ENCODE measurements around the gene CCNY.
A peak's percentile ranks its signal among the peaks of the same experiment; 100 is the strongest.

The CCNY gene

DNA sequence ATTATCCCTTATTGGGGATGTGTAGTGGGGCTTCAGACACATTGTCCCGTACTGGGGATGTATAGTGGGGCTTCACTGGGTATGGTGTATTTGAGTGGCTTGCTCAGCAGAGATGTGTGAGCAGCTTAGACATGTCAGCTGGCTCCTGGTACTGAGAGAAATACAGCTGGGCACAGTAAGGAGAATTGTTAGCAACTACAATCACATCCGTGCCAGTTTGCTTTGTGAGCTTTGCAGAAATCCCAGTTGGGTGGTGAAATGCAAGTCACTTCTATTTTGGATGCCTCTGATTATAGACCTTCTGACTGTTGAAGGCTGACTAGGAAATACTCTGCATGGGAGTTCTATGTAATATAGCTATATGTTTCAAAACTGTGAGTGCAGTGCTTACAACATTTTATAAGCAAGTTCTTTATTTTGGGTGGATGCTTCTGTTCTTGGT, 10.8 kb downstream of the CCNY start:
- H3K18ac ChIP-seq (ENCODE audit: low read length) = peak overlapping the region; percentile 29
- H4K8ac ChIP-seq (ENCODE audit: low read depth, low read length) = no peak overlapping the region
- no peak overlapping the region for H2BK5ac ChIP-seq (ENCODE audit: low read length)
- H4K91ac ChIP-seq (ENCODE audit: low read depth, low read length, poor library complexity) = no peak overlapping the region
- no peak overlapping the region for H3K27ac ChIP-seq (replicated peaks; ENCODE audit: low read length)
- no peak for DNase-seq (ENCODE audit: low spot score)
- no peak overlapping the region for H3K14ac ChIP-seq (ENCODE audit: low read length)
- H2AFZ ChIP-seq (ENCODE audit: low read length) = no peak overlapping the region
- no peak overlapping the region for H2AK5ac ChIP-seq (ENCODE audit: low read depth, low read length)
- peaks cover 0 to 12% of the 10 kb centered on the region in 2 donors for H3K4me1 ChIP-seq (ENCODE audit: control insufficient read depth in 2 of 2, insufficient read depth in 1 of 2, low read depth in 1 of 2, low read length in 2 of 2)
- H2BK15ac ChIP-seq (ENCODE audit: low read length) = no peak overlapping the region
- no peak overlapping the region for H3K4me2 ChIP-seq (ENCODE audit: insufficient read depth, low read length, poor library complexity, severe bottlenecking)
- peaks cover 4% of the 10 kb centered on the region for H3K79me1 ChIP-seq (ENCODE audit: low read depth, low read length)
- H3K9me3 ChIP-seq (replicated peaks in 1 of 2; ENCODE audit: control insufficient read depth in 2 of 2, insufficient read depth in 1 of 2, low read depth in 1 of 2, low read length in 2 of 2) = peaks cover under 1 to 2% of the 10 kb centered on the region in 2 donors
- H3K23ac ChIP-seq (ENCODE audit: low read depth, low read length, poor library complexity) = no peak overlapping the region
- H2BK12ac ChIP-seq (ENCODE audit: low read length) = no peak overlapping the region
- WGBS, 2 donors (ENCODE audit: extremely low coverage in 2 of 2, insufficient read length in 2 of 2, insufficient replicate concordance in 1 of 2) = no CpG with 5 or more reads among the region's 2 CpGs
- H3K27me3 ChIP-seq (ENCODE audit: control insufficient read depth in 3 of 3, insufficient read depth in 3 of 3, low read depth in 1 of 3, low read length in 3 of 3) = no peaks in the 10 kb centered on the region
- H3K4ac ChIP-seq (ENCODE audit: low read length) = no peak overlapping the region
- no peak overlapping the region for H2BK120ac ChIP-seq (ENCODE audit: low read depth, low read length)
- peaks cover 0 to 6% of the 10 kb centered on the region in 2 donors for H3K36me3 ChIP-seq (replicated peaks in 1 of 2; ENCODE audit: control insufficient read depth in 2 of 2, insufficient read depth in 2 of 2, low read length in 2 of 2)
- no peak overlapping the region for H3K4me3 ChIP-seq (ENCODE audit: low read length in 2 of 2)
- H3K9ac ChIP-seq (ENCODE audit: low read depth, low read length, poor library complexity) = no peak overlapping the region

DNA sequence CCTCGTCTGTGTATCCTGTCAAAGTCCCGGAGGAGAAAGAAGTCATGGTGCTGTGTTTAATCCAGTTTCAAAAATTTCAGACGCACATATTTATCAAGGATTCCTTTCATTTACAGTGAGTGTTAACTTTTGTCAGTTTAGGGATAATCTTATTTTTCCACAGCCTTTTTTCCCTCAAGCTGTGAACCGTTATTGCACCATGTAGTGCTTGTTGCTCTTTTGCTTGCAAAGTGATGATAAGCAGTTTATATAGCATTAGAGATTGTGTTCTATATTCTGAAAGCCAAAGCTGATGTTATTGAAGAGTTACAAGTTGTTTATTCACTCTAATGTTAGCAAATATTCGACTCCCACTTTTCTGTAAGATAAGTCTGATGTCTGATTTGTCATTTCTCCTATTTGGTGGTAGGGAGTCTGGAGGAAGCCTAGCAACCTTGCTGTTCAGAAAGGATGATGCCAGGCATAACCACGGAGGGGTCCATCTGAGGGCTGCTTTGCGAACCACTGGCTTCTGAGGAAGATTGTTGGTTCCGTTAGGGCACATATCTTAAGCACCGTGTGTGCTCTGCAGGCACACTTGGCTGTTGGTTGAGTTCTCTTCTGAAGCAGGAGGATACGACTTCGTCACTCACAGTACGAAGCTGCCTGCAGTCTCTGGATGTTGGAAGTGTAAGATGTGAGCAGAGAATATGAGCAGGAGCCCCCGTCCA, 11.7 kb downstream of the CCNY start:
- Histone ChIP-seq H3K23ac (ENCODE audit: low read depth, low read length, poor library complexity) (no peak overlapping the region), H2BK15ac (ENCODE audit: low read length) (no peak overlapping the region), H2BK5ac (ENCODE audit: low read length) (no peak overlapping the region), H2BK12ac (ENCODE audit: low read length) (no peak overlapping the region), H3K4me2 (ENCODE audit: insufficient read depth, low read length, poor library complexity, severe bottlenecking) (no peak overlapping the region), H3K4ac (ENCODE audit: low read length) (no peak overlapping the region), H3K18ac (ENCODE audit: low read length) (no peak overlapping the region), H3K9me3 (replicated peaks in 1 of 2; ENCODE audit: control insufficient read depth in 2 of 2, insufficient read depth in 1 of 2, low read depth in 1 of 2, low read length in 2 of 2) (peaks cover 2 to 7% of the 10 kb centered on the region in 2 donors), H3K79me1 (ENCODE audit: low read depth, low read length) (peaks cover 4% of the 10 kb centered on the region), H3K14ac (ENCODE audit: low read length) (no peak overlapping the region), H2BK120ac (ENCODE audit: low read depth, low read length) (no peak overlapping the region), H3K9ac (ENCODE audit: low read depth, low read length, poor library complexity) (no peak overlapping the region), H3K27me3 (ENCODE audit: control insufficient read depth in 3 of 3, insufficient read depth in 3 of 3, low read depth in 1 of 3, low read length in 3 of 3) (no peaks in the 10 kb centered on the region), H3K27ac (replicated peaks; ENCODE audit: low read length) (no peak overlapping the region), H4K91ac (ENCODE audit: low read depth, low read length, poor library complexity) (no peak overlapping the region), H2AFZ (ENCODE audit: low read length) (no peak overlapping the region), H3K36me3 (replicated peaks in 1 of 2; ENCODE audit: control insufficient read depth in 2 of 2, insufficient read depth in 2 of 2, low read length in 2 of 2) (no peaks in the 10 kb centered on the region), H3K4me1 (ENCODE audit: control insufficient read depth in 2 of 2, insufficient read depth in 1 of 2, low read depth in 1 of 2, low read length in 2 of 2) (peaks cover 0 to 14% of the 10 kb centered on the region in 2 donors), H3K4me3 (ENCODE audit: low read length in 2 of 2) (no peak overlapping the region), H2AK5ac (ENCODE audit: low read depth, low read length) (no peak overlapping the region), H4K8ac (ENCODE audit: low read depth, low read length) (no peak overlapping the region)
- DNase-seq (ENCODE audit: low spot score) = no peak
- WGBS, 2 donors (ENCODE audit: extremely low coverage in 2 of 2, insufficient read length in 2 of 2, insufficient replicate concordance in 1 of 2) = no CpG with 5 or more reads among the region's 13 CpGs

DNA sequence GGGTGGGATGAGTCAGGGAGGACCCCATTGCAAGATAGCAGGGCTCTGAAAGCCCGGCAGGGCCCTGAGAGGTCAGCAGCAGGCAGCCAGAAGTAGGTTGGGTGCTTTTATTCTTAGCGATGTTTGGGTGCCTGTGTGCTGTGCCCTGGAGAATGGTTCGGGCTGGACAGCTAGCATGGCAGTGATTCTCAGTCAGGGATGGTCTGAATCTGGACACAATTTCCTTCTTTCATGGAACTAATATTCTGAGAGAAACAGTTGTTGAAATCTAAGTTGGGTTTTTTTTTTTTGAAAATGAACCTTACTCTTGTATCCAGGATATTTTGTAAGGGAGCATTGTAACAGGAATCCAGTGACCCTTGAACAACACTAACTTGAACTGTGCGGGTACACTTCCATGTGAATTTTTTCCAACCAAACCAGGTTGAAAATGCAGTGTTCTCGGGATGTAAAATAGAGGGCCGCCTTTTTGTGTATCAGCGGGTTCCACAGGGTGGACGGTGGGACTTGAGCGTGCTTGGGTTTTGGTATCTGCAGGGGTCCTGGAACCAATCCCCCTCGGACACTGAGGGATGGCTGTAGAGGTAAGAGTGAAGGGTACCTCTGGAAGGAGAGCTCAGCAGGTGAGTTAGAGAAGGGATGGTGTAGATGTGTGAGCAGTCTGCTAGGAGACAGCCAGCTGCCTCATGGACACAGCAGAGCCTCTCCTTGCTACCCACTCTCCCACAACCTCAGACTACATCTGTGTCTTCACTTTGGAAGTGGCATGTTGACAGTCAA, 12.5 kb downstream of the CCNY start:
- Histone ChIP-seq H2BK5ac (ENCODE audit: low read length) (no peak overlapping the region), H3K4me3 (ENCODE audit: low read length in 2 of 2) (no peak overlapping the region), H3K79me1 (ENCODE audit: low read depth, low read length) (peaks cover 4% of the 10 kb centered on the region), H3K4me2 (ENCODE audit: insufficient read depth, low read length, poor library complexity, severe bottlenecking) (no peak overlapping the region), H3K27me3 (ENCODE audit: control insufficient read depth in 3 of 3, insufficient read depth in 3 of 3, low read depth in 1 of 3, low read length in 3 of 3) (no peaks in the 10 kb centered on the region), H4K91ac (ENCODE audit: low read depth, low read length, poor library complexity) (no peak overlapping the region), H2BK12ac (ENCODE audit: low read length) (no peak overlapping the region), H3K4me1 (ENCODE audit: control insufficient read depth in 2 of 2, insufficient read depth in 1 of 2, low read depth in 1 of 2, low read length in 2 of 2) (peaks cover 0 to 14% of the 10 kb centered on the region in 2 donors), H3K36me3 (replicated peaks in 1 of 2; ENCODE audit: control insufficient read depth in 2 of 2, insufficient read depth in 2 of 2, low read length in 2 of 2) (no peaks in the 10 kb centered on the region), H3K4ac (ENCODE audit: low read length) (no peak overlapping the region), H2BK120ac (ENCODE audit: low read depth, low read length) (no peak overlapping the region), H2AK5ac (ENCODE audit: low read depth, low read length) (no peak overlapping the region), H3K23ac (ENCODE audit: low read depth, low read length, poor library complexity) (no peak overlapping the region), H4K8ac (ENCODE audit: low read depth, low read length) (no peak overlapping the region), H3K9ac (ENCODE audit: low read depth, low read length, poor library complexity) (no peak overlapping the region), H3K27ac (replicated peaks; ENCODE audit: low read length) (no peak overlapping the region), H2AFZ (ENCODE audit: low read length) (no peak overlapping the region), H2BK15ac (ENCODE audit: low read length) (no peak overlapping the region), H3K9me3 (replicated peaks in 1 of 2; ENCODE audit: control insufficient read depth in 2 of 2, insufficient read depth in 1 of 2, low read depth in 1 of 2, low read length in 2 of 2) (peaks cover 2 to 7% of the 10 kb centered on the region in 2 donors), H3K14ac (ENCODE audit: low read length) (no peak overlapping the region), H3K18ac (ENCODE audit: low read length) (no peak overlapping the region)
- WGBS, 2 donors (ENCODE audit: extremely low coverage in 2 of 2, insufficient read length in 2 of 2, insufficient replicate concordance in 1 of 2) = no CpG with 5 or more reads among the region's 10 CpGs
- no peak for DNase-seq (ENCODE audit: low spot score)

DNA sequence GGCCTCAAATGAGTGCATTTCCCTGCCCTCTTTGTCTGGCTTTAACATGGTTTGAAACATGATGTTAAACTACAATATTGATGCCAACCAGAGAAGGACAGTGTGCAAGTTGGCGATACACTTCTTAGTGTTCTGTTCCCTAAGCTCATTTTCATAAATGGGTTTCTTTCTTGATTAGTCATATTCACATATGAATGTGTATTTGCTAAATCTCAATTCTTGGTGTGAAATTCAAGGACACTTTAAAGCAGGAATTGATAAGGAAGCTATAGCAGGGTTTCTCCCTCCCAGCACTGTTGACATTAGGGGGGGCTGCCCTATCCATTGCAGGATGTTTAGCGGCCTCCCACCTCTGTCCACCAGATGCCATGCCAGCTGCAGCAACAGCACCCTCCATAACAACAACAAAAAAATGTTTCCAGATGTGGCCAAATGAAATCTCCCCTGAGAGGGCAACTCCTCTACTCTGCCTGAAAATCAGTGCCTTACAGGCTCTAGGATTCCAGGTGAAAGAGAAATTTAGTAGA, 13.1 kb downstream of the CCNY start:
- Histone ChIP-seq H3K4me2 (ENCODE audit: insufficient read depth, low read length, poor library complexity, severe bottlenecking) (no peak overlapping the region), H2BK15ac (ENCODE audit: low read length) (no peak overlapping the region), H2AK5ac (ENCODE audit: low read depth, low read length) (no peak overlapping the region), H3K9ac (ENCODE audit: low read depth, low read length, poor library complexity) (no peak overlapping the region), H3K14ac (ENCODE audit: low read length) (no peak overlapping the region), H2AFZ (ENCODE audit: low read length) (no peak overlapping the region), H3K4ac (ENCODE audit: low read length) (no peak overlapping the region), H2BK120ac (ENCODE audit: low read depth, low read length) (no peak overlapping the region), H3K9me3 (replicated peaks in 1 of 2; ENCODE audit: control insufficient read depth in 2 of 2, insufficient read depth in 1 of 2, low read depth in 1 of 2, low read length in 2 of 2) (peaks cover 2 to 7% of the 10 kb centered on the region in 2 donors), H3K36me3 (replicated peaks in 1 of 2; ENCODE audit: control insufficient read depth in 2 of 2, insufficient read depth in 2 of 2, low read length in 2 of 2) (no peaks in the 10 kb centered on the region), H3K23ac (ENCODE audit: low read depth, low read length, poor library complexity) (no peak overlapping the region), H3K18ac (ENCODE audit: low read length) (no peak overlapping the region), H3K4me1 (ENCODE audit: control insufficient read depth in 2 of 2, insufficient read depth in 1 of 2, low read depth in 1 of 2, low read length in 2 of 2) (peaks cover 0 to 14% of the 10 kb centered on the region in 2 donors), H4K91ac (ENCODE audit: low read depth, low read length, poor library complexity) (no peak overlapping the region), H3K4me3 (ENCODE audit: low read length in 2 of 2) (no peak overlapping the region), H3K79me1 (ENCODE audit: low read depth, low read length) (peaks cover 4% of the 10 kb centered on the region), H2BK5ac (ENCODE audit: low read length) (no peak overlapping the region), H3K27me3 (ENCODE audit: control insufficient read depth in 3 of 3, insufficient read depth in 3 of 3, low read depth in 1 of 3, low read length in 3 of 3) (no peaks in the 10 kb centered on the region), H2BK12ac (ENCODE audit: low read length) (no peak overlapping the region), H3K27ac (replicated peaks; ENCODE audit: low read length) (no peak overlapping the region), H4K8ac (ENCODE audit: low read depth, low read length) (no peak overlapping the region)
- no peak for DNase-seq (ENCODE audit: low spot score)
- WGBS, 2 donors (ENCODE audit: extremely low coverage in 2 of 2, insufficient read length in 2 of 2, insufficient replicate concordance in 1 of 2) = no CpG with 5 or more reads among the region's 2 CpGs
